K562 (cell line): Measurements from ENCODE around the gene KIF5A.

Source experiments
- CTCF ChIP-seq, 3 experiments: IDR thresholded peaks in 2 of 3; conservative IDR thresholded peaks in 1 of 3; 2 replicates each; pipeline ENCODE4 v1.5.1; 2011 to 2012; ENCODE audit warnings: low read length in 3 of 3, mild to moderate bottlenecking in 3 of 3, control low read depth in 2 of 3, improper control_type of control experiment in 1 of 3, inconsistent platforms in 1 of 3, low read depth in 1 of 3, mixed read lengths in 1 of 3, moderate library complexity in 1 of 3; ENCODE audit not compliant: insufficient read depth in 2 of 3
- ESRRA ChIP-seq: fragments of 450-650 bp; IDR thresholded peaks from 2 replicates; pipeline ENCODE4 v1.6.1; 2014; ENCODE audit warnings: low read depth, mild to moderate bottlenecking, moderate library complexity, borderline replicate concordance
- HMG20A ChIP-seq: fragments of 450-650 bp; formaldehyde crosslinking; conservative IDR thresholded peaks from 2 replicates; pipeline ENCODE4 v1.4.0; 2020; ENCODE audit warnings: mild to moderate bottlenecking, mixed read lengths
- MXI1 ChIP-seq: IDR thresholded peaks from 2 replicates; pipeline ENCODE4 v1.6.1; 2011; ENCODE audit warnings: low read depth, mild to moderate bottlenecking, improper control_type of control experiment, low read length
- SMARCC2 ChIP-seq: fragments of 450-650 bp; IDR thresholded peaks from 2 replicates; pipeline ENCODE4 v1.6.1; 2017; ENCODE audit warnings: antibody characterized with exemption, moderate library complexity, mild to moderate bottlenecking, low read depth
- TAL1 ChIP-seq: fragments of 450-650 bp; IDR thresholded peaks from 2 replicates; pipeline ENCODE4 v1.6.1; 2016; ENCODE audit warnings: mild to moderate bottlenecking
- ZSCAN32 ChIP-seq: fragments of 450-650 bp; formaldehyde crosslinking; IDR thresholded peaks from 2 replicates; pipeline ENCODE4 v1.4.0; 2020; ENCODE audit warnings: mild to moderate bottlenecking, moderate library complexity
- TF ChIP-seq, protein P1 (sequence below): fragments of 250-450 bp; sonication (Bioruptor Pico); IDR thresholded peaks from 2 replicates; pipeline ENCODE4 v1.4.0; 2020; ENCODE audit warnings: mild to moderate bottlenecking, moderate library complexity

DNA sequence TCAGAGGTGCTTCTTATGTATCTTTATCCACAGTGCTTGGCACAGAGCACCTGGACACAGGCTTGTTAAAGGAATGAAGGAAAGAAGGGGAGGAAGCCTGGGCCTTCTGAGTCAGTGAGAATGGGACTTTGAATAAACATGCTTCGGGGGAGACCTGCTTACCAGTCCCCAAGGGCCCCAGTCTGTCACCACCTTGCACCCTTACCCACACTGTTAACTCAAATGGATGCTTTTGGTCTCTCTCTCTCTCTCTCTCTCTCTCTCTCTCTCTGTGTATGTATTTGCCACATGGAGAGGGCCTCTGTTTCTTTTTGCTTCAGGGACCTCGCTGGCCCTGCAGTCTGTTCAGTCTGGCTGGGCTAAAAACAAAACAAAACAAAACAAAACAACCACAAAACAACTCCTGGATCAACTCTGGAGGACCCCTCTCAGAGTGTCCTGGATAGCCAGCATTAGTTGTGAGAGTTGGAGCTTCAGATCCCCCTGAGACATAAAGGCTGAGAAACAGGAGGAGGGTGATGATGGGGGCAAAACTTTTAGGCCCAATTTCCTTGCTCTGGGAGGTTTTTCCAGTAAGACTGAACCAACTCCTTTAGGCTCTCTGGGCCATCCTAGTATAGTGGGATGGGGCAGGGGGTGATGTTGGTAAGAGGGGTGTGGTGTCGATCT lies 1.9 kb downstream of the KIF5A start:
- TF ChIP-seq ESRRA (no peak), ZSCAN32 (CRISPR knock-in tag) (no peak), HMG20A (CRISPR knock-in tag) (no peak), TAL1 (no peak), SMARCC2 (no peak), CTCF (IDR thresholded peaks at IDR 0.05 in 2 of 3, conservative IDR thresholded peaks at IDR 0.05 in 1 of 3; ENCODE audit: insufficient read depth in 2 of 3, low read depth in 1 of 3, low read length in 3 of 3) (no peak), MXI1 (no peak)
- TF ChIP-seq, protein P1, sequence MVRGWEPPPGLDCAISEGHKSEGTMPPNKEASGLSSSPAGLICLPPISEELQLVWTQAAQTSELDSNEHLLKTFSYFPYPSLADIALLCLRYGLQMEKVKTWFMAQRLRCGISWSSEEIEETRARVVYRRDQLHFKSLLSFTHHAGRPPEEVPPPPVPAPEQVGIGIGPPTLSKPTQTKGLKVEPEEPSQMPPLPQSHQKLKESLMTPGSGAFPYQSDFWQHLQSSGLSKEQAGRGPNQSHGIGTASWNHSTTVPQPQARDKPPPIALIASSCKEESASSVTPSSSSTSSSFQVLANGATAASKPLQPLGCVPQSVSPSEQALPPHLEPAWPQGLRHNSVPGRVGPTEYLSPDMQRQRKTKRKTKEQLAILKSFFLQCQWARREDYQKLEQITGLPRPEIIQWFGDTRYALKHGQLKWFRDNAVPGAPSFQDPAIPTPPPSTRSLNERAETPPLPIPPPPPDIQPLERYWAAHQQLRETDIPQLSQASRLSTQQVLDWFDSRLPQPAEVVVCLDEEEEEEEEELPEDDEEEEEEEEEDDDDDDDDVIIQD (CRISPR knock-in tag): no peak
